GM19043 (cell line): ENCODE results near the gene KLK15.
A peak's percentile ranks its signal among the peaks of the same experiment; 100 is the strongest.
"Not testable (repeated sequence)": the region's sequence is repeated elsewhere in the genome, so short reads cannot be mapped to it uniquely, and the experiment has no call there.

Source experiments
- ATAC-seq: cut with Tn5 transposase; IDR thresholded peaks from one replicate; pipeline ENCODE4 v1.9.1; 2021; ENCODE audit warnings: low read depth; ENCODE audit not compliant: unreplicated experiment

KLK15 gene

DNA sequence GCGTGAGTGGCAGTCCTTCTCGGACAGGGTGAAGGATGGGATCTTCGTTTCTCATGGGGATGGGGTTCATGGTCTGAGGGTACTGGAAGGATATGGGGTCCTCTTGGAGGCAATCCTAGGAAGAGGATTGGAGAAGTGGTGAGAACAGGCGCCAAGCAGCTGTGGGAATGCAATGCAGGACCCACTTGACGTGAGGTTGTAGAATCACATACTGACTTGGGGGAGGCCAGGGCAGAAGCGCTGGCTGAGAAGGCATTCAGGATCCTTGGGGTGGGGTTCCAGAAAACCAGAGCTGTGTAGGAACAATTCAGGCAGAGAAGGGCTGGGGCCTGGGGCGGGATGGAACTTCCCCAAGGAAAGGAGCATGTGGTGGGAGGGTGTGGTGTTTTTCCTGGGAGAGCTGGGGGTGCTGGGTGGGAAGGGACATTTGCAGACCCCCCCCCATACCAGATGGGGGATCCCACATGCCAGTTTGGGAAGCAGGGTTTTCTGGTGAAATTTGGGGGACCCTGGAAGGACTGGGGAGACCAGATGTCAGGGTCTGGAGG is 10.6 kb downstream of the KLK15 start:
- no peak for ATAC-seq

DNA sequence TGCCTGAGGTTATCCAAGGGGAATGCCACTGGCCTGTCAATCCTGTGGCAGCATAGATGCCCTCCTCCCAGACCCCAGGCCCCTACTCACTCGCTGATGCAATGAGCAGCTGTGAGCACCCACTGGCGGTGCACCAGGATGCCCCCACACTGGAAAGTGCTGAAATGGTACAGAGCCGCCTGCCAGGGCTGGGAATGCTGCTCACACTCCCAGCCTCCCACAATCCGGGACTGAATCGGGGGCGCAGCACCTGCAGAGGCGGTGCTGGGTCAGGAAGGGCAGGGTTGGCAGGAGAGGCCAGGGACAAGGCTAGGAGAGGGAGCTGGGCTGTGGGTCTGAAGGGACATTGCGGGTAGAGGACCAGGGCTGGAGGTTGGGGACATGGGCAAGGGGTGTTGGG is 11.8 kb downstream of the KLK15 start:
- ATAC-seq = no peak

DNA sequence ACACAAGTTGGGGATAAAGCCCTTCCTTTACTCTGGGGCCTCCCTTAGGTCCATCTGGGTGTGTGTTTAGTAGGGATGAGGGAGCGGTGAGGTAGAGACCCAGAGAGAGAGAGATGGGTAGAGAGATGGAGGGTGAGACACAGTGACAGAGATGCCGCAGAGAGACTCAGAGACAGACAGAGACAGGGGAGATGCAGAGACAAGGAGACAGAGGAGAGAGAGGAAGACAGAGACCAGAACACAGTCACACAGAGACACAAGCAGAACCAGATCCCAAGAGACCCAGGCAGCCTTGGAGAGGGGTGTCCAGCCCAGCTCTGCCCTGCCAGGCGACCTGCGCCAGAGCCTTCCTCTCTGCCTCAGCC is 12.1 kb downstream of the KLK15 start:
- ATAC-seq = no peak

DNA sequence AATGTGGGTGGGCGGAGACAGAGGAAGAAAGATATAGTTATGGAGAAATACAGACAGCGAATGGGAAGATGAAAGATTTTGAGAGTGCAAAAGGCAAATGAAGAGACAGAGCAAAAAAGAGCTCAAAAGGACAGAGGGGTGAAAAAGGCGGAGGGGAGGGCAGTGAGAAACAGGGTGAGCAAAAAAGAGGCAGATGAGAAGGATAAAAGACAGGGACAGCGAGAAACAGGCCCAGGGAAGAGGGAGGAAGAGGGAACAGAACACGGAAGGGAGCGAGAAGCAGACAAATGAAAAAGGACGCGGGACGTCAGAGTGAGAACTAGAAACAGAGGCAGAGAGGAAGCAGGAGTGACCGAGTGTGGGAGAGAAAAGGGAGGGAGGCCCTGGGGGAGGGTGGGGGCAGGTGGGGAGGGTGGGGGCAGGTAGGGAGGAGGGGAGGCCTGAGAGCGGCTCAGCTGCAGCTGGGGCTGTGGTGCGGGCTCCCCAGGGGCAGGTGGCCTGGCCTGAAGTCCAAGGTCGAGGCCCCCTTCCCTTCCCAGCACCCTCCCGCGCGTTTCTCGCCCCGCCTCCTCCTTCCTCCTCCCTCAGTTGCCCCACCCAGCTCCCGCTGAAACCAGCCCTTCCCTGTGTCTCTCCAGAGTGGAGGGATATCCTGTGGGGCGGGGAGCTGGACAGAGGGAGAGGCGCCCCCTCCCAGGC is 12.7 kb downstream of the KLK15 start:
- no peak for ATAC-seq

DNA sequence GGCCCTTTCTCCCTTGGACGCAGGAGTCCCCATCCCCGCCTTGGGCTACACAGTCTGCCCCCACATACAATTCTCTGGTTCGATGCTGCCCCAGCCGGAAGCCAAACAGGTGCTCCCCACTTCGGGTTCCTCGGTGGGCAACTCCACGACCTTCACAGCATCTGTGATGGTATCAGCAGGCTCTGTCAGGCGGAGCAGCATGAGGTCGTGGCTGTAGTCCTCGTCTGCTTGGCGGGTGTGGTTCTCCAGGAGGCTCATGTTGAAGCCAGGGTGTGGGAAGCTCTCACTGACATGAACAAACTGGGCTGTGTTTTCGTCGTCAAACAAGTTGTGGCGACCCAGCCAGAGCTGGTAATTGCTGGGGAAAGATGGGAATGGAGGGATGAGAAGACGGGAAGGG is 13.3 kb downstream of the KLK15 start:
- no peak for ATAC-seq

DNA sequence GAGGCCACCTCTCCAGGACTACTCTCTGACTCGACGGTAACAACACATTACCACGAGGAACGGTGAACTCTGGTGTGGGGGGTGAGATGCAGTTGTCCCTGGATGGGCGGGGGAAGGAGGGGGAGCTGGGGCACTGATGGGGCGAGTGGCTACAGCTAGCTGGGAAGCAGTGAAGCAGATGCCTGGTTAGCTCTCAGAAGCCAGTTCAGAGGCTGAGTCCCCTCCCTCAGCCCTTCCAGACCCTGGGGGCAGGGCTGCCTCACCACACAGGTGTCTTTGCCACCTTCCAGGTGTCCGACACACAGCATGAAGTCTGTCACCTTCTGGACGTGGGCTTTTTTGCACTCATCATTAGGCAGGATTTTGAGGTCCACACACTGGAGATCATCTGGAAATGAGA is 13.7 kb downstream of the KLK15 start:
- no peak for ATAC-seq

DNA sequence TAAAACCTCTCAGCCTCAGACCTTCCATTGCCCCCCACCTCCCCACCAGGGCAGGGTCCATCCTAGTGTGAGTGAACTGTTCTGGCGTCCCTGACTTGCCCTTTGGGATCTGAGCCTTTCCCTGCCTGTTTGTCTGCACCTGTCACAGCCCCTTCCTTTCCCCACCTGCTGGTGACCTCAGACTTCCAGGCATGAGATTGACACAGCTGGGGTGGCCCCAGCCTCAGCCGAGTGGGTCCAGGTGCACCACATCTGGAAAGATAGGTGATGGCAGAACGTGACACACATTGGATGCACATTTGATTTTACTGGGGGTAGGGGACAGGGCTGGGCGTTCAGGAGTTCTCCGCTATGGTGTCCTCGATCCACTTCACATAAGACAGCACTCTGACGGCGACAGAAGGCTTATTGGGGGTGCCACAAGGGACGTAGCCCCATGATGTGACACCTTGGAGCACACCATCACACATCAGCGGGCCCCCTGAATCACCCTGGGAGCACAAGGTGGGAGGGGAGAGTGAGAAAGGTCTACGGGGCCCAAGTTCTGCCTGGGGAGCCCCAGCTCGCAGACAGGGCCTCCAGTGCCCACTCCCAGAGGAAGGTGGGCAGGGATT is 14.4 kb downstream of the KLK15 start:
- no peak for ATAC-seq

DNA sequence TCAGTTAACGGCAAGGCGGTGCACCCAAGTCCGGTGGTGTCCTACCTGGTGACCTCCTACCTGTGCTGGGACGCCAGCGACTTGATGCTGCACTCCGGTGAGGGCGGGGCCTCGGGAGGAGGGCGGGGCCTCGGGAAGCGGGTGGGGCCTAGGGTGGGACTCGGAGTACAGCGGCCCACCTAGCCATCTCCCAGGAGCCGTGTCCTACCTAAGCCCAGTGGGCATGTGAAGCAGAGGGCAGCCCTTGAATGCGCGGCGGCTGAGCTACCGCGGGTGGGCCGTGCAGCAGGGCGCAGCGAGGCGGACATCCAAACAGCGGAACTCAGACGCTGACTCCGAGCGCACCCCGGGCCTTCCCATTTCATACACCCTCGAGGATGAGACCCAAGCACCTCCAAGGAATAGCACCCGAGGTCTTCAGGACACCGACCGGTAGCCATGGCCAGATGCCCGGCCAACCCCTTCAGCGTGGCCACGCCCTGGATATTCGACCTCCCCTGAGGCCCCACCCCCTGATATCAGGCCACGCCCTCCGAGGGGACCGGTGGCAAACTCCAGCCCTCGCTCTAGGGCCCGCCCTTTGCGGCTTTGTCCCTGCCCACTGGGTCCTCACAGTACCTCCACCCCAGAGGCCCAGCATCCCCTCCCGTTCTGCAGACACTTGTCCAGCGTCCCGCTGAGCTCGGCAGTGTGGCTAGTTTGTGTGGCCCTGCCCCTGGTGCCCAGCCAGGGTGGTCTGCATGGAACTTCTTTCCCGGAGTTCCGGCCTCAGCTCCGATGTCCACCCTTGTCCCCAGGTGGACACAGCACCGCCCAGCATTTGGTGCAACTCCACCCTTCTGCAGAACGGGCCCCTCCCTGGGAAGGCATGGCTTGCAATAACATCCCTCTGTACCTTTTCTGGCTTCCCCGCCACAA is 15.2 kb downstream of the KLK15 start:
- peak; percentile 55 for ATAC-seq

DNA sequence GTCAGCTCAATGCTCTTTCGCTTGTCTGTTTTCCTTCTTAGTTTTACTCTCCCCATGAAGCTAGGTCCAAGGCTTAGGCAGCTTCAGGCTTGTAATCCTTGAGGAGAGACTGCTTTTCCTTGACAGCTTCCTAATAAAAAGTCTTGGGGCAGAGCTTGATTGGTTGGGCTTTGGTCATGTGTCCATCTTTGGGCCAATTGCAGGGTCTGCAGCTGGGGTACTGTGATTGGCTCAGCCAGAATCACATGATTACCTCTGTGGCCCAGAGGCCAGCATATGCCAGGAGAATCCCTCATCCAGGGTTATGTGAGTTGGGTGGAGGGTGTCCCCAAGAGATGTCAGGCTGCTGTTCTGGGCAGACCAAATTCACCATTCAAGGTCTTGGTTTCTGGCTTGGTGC is 17.9 kb downstream of the KLK15 start:
- no peak for ATAC-seq

DNA sequence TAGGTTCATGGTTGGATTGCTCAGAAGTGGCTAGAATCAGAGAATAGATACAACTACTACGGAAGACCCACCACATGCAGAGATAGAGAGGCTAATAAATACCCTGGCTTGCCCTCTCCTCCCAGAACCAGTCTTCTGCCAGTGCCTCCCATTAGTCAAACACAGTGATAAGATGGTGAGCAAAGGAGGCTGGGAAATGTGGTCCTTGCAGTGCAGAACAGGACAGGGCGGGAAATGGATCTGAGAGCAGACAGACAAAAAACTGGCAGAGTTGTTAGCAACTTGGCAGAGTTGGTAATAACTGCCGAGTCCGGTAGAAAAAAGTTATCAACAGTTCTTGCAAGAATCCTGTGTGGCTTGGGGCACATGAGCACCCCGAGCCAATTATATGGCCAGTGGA is 18.5 kb downstream of the KLK15 start:
- no peak for ATAC-seq

DNA sequence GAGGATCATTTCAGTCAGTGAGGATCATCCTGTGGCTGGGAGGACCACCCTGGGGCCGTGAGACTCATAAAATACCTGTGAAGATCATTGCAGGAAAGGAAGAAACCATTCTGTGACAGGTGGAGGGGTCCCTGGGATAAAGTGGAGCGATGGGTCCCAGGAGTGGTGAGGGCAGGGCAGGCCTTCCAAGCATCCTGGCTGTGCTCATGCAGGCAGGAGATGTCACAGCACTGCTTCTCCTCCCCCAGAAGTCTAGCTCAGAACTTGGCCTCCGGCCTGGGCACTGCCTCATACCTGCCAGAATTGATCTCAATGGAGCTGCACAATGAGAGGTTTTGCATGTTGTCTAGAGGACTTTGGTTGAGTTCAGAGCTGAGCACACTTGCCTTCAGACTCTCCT is 20.9 kb downstream of the KLK15 start:
- no peak for ATAC-seq

DNA sequence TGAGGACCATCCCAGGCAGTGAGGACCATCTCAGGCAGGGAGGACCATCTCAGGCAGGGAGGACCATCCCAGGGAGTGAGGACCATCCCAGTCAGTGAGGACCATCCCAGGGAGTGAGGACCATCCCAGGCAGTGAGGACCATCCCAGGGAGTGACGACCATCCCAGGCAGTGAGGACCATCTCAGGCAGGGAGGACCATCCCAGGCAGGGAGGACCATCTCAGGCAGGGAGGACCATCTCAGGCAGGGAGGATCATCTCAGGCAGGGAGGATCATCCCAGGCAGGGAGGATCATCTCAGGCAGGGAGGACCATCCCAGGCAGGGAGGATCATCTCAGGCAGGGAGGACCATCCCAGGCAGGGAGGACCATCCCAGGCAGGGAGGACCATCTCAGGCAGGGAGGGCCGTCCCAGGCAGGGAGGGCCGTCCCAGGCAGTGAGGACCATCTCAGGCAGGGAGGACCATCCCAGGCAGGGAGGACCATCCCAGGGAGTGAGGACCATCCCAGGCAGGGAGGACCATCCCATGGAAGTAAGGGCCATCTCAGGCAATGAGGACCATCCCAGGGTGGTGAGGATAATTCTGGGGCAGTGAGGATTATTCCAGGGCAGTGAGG is 21.6 kb downstream of the KLK15 start:
- not testable (repeated sequence) for ATAC-seq

DNA sequence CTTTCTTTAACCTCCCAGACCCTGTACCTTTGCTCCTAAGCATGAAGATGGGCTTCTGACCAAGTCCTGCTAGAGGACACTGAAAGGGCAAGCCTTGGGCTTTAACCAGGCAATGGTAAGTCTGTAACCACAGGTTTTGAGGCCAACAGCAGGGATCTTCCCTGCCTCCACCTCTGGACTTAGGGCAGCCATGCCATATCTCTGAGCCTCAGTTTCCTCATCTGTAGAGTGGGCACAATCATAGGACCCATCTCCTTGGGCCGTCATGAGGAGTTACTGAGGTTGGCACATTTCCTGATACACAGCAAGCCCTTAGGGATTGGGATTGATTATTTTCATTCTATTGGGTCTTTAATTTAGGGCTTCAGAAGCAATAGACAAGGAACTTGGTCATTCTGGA is 24.5 kb downstream of the KLK15 start:
- no peak for ATAC-seq

DNA sequence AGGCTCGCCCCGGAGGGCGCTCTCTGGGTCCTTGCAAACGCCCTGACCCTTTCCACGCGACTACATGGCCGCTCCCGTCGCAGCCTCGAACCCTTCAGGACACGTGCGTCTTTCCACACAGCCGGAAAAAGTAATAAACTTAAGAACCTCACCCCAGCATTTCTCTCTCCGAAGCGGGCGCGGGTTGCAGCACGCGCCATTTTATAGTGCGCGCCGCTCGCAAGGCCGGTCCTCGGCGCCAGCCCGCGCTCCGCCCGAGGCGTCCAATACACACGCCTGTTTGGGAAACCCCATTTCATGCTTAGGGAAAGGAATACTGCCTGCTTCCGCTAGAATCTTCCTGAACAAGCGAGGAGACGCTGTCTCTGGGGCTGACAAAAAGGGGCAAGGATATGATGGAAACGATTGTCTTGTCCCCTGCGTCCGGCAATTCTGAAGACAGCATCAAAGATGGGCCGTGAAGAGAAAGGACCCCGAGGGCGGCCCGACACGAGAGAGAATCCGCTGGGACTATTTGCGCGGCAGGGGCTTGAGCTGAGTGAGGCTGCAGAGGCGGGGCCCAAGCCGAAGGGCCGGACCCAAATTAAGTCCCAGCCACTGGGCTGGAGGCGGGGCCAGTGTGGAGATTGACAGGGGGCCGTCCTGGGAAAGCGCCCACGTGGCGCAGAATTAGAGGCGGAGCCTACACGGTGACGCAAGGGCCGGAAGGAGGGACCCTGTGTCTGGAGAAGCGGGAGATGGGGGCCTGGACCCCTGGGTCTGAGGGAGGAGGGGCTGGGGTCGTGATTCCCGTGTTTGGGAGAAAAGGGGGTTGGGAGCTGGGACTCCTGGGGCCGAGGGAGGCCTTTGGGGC is 28.7 kb downstream of the KLK15 start:
- peak; percentile 89 for ATAC-seq

DNA sequence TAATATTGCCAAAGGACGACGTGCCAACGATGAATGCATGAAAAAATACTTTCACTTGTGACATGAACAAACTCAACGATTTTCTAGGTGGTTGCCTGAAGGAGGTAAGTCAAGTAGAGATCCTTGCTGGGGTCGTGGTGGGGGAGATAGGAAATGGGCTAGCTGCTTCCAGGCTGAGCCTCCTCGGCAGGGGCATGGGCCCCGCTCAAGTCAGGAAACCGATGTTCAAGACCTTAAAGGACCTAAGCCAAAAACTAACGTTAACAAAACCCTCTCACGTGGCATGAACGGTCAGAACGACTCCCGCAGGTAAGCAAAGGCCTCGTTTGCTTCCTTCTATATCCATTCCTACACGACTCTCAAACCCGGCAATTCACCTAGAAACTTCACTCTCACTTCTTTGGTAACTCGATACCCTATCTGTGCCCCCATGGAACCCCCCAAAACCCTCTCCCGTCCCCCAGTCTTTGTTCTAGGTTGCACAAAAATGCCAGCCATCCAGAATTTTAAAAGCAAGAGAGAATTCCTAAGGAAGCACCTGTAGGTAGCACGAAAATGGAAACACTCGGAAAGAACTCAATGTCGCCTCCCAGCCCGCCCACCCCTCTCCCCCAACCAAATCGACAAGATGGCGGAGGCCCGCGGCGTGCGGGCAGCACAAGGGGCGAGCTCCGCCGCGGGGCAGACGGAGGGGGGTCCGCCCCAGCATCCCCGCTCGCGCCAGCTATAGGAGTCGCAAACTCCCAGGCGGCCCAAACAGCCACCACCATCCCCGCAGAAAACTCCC is 29.5 kb downstream of the KLK15 start:
- ATAC-seq = no peak

DNA sequence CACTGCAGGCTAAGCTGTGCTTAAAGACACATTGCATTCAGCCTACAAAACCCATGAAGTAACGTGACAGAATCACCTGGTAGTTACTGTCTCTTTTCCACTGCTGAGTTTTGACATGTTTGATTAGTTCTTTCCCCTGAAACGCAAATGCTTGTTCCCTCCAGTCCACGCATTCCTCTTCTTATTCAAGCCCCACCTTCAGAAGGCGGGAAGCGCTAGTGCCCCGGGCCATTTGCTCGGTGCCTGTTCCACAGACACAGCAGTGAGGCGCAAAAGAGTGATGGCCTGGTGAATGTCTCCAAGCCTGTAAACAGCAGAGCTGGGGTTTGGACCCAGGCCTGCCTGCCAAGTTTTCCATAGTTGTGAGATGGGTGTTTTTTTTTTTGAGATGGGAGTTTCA is 32.3 kb downstream of the KLK15 start:
- ATAC-seq = no peak

DNA sequence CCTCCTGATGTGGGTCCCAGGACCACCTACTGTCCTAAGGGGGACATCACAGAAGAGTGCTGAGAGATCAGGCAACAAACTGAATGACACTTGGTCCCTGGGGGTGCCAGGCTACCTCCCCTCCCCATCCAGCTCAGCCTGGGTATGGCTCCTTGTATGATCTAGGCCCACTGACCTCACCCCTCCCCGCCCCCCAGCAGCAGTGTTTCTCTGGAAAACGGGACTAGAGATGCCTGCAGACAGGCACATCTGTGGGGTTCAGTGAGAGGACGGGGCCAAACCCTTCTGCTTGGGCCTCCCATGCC is 33.9 kb downstream of the KLK15 start:
- ATAC-seq = no peak

DNA sequence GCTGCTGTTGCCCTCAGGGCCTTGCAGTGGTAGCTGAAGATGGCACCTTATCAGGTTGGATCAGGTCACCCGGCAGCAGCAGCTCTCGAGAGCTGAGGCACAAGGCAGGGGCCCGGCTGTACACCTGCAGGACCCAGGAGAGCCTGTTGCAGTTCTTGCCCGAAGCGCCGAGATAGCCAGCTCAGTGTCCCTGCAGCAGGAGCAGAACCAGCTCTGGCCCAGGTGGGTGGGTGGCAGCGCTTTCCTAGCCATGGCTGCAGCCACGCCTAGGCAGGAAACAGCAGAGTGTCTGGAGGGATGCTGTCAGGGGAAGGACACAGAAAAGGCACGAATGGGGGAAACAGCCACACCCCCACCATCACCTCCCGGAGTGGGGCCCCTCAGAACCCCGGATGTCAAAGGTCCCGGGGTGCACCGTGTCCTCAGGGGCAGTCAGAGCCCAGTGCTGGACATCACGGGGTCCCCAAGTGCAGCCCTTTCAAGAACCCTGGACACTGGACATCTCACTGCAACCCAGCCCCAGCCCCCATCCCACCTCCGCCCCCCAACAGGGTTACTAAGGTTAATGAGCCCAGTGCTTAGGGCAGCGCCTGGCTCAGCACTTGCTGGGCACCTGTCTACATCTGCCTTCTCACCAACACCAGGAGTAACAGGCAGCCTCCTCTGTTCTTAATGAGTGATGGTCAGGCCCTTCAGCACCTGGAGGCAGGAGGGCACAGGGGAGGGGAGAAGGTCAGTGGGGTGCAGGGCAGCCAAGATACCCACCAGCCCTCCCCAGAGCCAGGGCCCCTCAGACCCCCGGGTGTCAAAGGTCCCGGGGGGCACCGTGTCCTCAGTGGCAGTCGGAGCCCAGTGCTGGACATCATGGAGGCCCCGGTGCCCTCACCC is 34.5 kb downstream of the KLK15 start:
- ATAC-seq = no peak
